ENCODE results near the gene IGLL5. TPM values are rescaled to one million over a fixed set of nuclear protein-coding genes. Genes with fewer than 3 reads are reported as not detected.

Gene IGLL5
- total and polyA plus RNA-seq, 12 donors, result 0.26 to 4.4 (median 0.71) TPM; not detected in 5

DNA sequence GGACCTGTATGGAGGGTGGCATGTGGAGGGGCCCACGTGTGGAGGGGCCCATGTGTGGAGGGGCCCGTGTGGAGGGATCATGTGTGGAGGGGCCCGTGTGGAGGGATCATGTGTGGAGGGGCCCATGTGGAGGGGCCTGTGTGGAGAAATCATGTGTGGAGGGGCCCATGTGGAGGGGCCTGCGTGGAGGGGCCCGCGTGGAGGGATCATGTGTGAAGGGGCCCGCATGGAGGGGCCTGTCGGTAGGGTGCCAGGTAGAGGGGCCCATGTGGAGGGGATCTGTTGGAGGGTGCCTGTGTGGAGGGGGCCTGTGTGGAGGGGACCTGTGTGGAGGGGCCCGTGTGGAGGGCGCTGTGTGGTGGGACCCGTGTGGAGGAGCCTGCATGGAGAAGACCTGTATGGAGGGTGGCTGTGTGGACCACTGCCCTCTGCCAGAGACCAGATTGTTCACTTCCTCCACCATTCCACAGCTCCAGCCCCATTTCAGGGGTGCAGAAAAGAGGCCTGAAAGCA, 47.0 kb downstream of the IGLL5 start:
- TF ChIP-seq, protein P1, sequence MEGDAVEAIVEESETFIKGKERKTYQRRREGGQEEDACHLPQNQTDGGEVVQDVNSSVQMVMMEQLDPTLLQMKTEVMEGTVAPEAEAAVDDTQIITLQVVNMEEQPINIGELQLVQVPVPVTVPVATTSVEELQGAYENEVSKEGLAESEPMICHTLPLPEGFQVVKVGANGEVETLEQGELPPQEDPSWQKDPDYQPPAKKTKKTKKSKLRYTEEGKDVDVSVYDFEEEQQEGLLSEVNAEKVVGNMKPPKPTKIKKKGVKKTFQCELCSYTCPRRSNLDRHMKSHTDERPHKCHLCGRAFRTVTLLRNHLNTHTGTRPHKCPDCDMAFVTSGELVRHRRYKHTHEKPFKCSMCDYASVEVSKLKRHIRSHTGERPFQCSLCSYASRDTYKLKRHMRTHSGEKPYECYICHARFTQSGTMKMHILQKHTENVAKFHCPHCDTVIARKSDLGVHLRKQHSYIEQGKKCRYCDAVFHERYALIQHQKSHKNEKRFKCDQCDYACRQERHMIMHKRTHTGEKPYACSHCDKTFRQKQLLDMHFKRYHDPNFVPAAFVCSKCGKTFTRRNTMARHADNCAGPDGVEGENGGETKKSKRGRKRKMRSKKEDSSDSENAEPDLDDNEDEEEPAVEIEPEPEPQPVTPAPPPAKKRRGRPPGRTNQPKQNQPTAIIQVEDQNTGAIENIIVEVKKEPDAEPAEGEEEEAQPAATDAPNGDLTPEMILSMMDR (IDR thresholded peaks at IDR 0.05), result no peak
- Histone ChIP-seq H3K27me3 (peaks cover 0 to 11% (median 0%) of the 10 kb centered on the region in 7 donors), H3K9me3 (no peaks in the 10 kb centered on the region), H3K4me1 (peaks cover 0 to 11% (median 0%) of the 10 kb centered on the region in 9 donors), H3K36me3 (no peaks in the 10 kb centered on the region), H3K27ac (no peak overlapping the region), H3K4me3 (no peak overlapping the region)
- DNase-seq, result no peak
- intact Hi-C loops (cut with DNase I), result loop anchor here in 1 of 10 donors (10.0 kb wide), 1 partner anchor 120 kb away; no protein-coding TSS in a partner anchor
- WGBS, 2 donors, result 86 to 88% methylated on average over 11 of the region's 11 CpGs
- peak in 1 of 8 donors; percentile 15 for ATAC-seq

DNA sequence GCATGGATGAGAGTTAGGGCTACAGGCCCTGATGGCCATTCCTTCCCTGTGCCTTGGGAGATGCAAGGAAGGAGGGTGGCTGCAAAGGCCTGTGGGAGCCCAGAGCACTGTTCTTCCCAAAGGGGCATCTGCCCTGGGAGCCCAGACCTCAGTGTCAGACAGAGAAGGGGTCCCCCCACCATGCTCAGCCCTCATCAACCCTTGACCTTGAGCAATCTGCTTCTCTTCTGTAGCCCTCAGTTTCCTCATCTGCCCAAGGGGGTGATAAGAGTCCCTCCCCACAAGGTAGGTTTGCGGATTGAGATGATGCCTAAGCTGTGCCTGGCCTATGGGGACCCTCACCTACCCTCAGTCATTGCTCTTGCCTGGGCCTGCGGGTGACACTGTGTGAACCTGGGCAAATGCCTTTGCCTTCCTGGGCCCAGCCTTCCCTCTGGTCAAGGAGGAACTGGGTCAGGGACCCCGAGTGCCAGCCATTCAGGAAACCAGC, 47.5 kb downstream of the IGLL5 start:
- Histone ChIP-seq H3K4me3 (no peak overlapping the region), H3K9me3 (no peaks in the 10 kb centered on the region), H3K27me3 (peaks cover 0 to 11% (median 0%) of the 10 kb centered on the region in 7 donors), H3K4me1 (peaks cover 0 to 11% (median 0%) of the 10 kb centered on the region in 9 donors), H3K27ac (no peak overlapping the region), H3K36me3 (no peaks in the 10 kb centered on the region)
- ATAC-seq (no peak), DNase-seq (no peak)
- intact Hi-C loops (cut with DNase I), result loop anchor here in 1 of 10 donors (10.0 kb wide), 1 partner anchor 120 kb away; no protein-coding TSS in a partner anchor
- WGBS, 2 donors, result 84 to 88% methylated on average over 3 of the region's 3 CpGs
- TF ChIP-seq, protein P1 (IDR thresholded peaks at IDR 0.05), result no peak

DNA sequence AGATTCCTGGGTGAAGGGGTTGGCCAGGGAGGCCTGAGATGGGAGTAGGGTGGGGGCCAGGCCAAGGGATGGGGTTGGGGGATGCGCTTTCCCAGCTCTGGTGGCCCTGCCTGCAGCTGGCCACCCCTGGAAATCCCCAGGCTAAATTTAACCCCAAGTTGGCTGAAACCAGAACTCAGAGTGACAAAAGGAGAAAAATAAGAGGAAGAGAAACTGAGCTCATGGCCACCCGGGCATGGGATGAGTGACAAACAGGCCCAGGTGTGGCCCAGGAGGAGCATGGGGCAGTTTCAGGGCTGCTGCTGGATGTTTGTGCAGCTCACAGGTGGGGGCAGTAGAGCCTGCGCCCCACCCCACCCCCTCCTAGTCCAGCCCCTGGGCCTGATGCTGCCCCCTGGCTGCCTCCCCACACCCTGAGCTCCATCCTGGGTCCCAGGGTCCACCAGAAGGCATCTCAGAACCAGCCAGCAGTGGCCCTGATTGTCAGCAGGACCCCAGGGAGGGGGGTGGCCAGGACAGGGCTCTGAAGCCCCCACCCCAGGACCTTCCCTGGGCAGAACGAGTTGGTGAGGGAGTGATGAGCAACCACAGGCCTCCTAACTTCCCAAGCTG, 48.0 kb downstream of the IGLL5 start:
- intact Hi-C loops (cut with DNase I), result loop anchor here in 1 of 10 donors (10.0 kb wide), 1 partner anchor 121 kb away; no protein-coding TSS in a partner anchor
- peaks cover 0 to 11% (median 0%) of the 10 kb centered on the region in 9 donors for H3K4me1 ChIP-seq
- DNase-seq (no peak), ATAC-seq (no peak)
- no peaks in the 10 kb centered on the region for H3K9me3 ChIP-seq
- TF ChIP-seq, protein P1 (IDR thresholded peaks at IDR 0.05), result no peak
- H3K36me3 ChIP-seq, result no peaks in the 10 kb centered on the region
- no peak overlapping the region for H3K4me3 ChIP-seq
- H3K27me3 ChIP-seq, result peaks cover 0 to 9% (median 0%) of the 10 kb centered on the region in 7 donors
- 64 to 74% methylated on average over 4 of the region's 4 CpGs for WGBS, 2 donors
- H3K27ac ChIP-seq, result no peak overlapping the region

DNA sequence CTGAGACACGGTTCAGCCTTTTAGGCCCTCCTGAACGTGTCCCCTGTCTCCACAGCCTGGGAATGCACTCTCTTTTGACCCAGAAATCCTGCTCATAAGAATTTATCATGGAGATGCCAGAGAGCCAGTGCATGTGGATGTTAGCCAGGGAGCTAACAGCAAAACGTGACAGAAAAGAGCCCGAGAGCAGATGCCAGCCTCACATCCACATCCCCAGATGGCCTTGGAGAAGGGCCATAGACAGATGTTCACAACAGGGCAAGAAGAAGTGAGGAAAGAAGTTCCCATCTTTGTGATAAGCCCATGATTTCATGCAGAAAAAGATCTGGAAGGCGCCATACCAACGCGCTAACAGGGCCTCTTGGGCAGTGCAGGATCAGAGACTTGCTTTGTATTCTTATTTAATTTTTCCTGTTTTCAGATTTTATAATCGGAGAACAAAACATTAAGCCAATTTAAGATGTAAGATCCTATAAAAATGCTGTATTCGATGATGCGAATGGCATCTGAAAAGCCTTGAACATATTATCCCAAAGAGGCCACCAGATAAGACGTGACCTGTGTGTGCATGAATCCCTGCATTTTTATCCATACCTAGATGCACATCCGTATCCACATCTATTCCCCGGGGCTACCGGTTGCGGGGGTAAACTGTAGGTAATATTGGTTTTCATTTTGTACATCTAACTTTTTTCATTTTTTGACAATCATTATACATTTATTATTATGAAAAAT, 48.7 kb downstream of the IGLL5 start:
- WGBS, 2 donors, result 89 to 90% methylated on average over 15 of the region's 15 CpGs
- Histone ChIP-seq H3K27me3 (peaks cover 0 to 5% (median 0%) of the 10 kb centered on the region in 7 donors), H3K4me1 (peaks cover 0 to 11% (median 0%) of the 10 kb centered on the region in 9 donors), H3K4me3 (no peak overlapping the region), H3K36me3 (no peaks in the 10 kb centered on the region), H3K27ac (no peak overlapping the region), H3K9me3 (no peaks in the 10 kb centered on the region)
- ATAC-seq, result no peak
- intact Hi-C loops (cut with DNase I), result loop anchor here in 1 of 10 donors (10.0 kb wide), 1 partner anchor 122 kb away; no protein-coding TSS in a partner anchor
- DNase-seq, result no peak
- TF ChIP-seq, protein P1 (IDR thresholded peaks at IDR 0.05), result no peak

Data from heart right ventricle (tissue), 16 donors.